ENCODE measurements around the gene SLC15A1.

- TF ChIP-seq, protein P1, sequence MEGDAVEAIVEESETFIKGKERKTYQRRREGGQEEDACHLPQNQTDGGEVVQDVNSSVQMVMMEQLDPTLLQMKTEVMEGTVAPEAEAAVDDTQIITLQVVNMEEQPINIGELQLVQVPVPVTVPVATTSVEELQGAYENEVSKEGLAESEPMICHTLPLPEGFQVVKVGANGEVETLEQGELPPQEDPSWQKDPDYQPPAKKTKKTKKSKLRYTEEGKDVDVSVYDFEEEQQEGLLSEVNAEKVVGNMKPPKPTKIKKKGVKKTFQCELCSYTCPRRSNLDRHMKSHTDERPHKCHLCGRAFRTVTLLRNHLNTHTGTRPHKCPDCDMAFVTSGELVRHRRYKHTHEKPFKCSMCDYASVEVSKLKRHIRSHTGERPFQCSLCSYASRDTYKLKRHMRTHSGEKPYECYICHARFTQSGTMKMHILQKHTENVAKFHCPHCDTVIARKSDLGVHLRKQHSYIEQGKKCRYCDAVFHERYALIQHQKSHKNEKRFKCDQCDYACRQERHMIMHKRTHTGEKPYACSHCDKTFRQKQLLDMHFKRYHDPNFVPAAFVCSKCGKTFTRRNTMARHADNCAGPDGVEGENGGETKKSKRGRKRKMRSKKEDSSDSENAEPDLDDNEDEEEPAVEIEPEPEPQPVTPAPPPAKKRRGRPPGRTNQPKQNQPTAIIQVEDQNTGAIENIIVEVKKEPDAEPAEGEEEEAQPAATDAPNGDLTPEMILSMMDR (conservative IDR thresholded peaks at IDR 0.05), result no peak
- no peak for TF ChIP-seq ZFX (IDR thresholded peaks at IDR 0.05)
These were observed 42.7 kb upstream of the SLC15A1 start for GRCh38 chr13:98795220-98795619.
